GM19324 (cell line): Measurements from ENCODE around the gene MOXD1.

Experiments
- ATAC-seq: cut with Tn5 transposase; IDR thresholded peaks from one replicate; pipeline ENCODE4 v1.9.1; 2021; ENCODE audit warnings: mild to moderate bottlenecking, moderate library complexity; ENCODE audit not compliant: unreplicated experiment, low FRiP score

Gene MOXD1

GRCh38 chr6:132251711-132252110 lies 149.6 kb downstream of the MOXD1 start:
- ATAC-seq = no peak

GRCh38 chr6:132247381-132248159 lies 153.7 kb downstream of the MOXD1 start:
- ATAC-seq = no peak

- no peak for ATAC-seq
Observed at GRCh38 chr6:132246632-132247270, 154.5 kb downstream of the MOXD1 start.

GRCh38 chr6:132246120-132246617 lies 155.1 kb downstream of the MOXD1 start:
- no peak for ATAC-seq
